Ovary (tissue), 3 donors: Measurements from ENCODE around the gene FAM110D.

Experiments
- CTCF ChIP-seq, 3 donors: fragments of 450-650 bp in 2 of 3; fragments of 200-600 bp in 1 of 3; IDR thresholded peaks; one replicate each; pipeline versions ENCODE4 v1.5.1 to v1.8.0; 2016 to 2022; ENCODE audit warnings: antibody characterized with exemption in 3 of 3, mild to moderate bottlenecking in 1 of 3
- POLR2A ChIP-seq: fragments of 450-650 bp; IDR thresholded peaks from one replicate; pipeline ENCODE4 v1.6.1; 2017; ENCODE audit warnings: antibody characterized with exemption, mild to moderate bottlenecking, moderate library complexity
- donor health status: DM: no; HTN: no; CAD: no.

- no peak for TF ChIP-seq CTCF (IDR thresholded peaks at IDR 0.05)
- no peak for TF ChIP-seq POLR2A
These were observed 32.4 kb upstream of the FAM110D start for GRCh38 chr1:26126321-26127084.
